Endothelial cell of umbilical vein (primary cell): ENCODE measurements around the gene WDR89. TPM values are rescaled to one million over a fixed set of nuclear protein-coding genes. Genes with fewer than 3 reads are reported as not detected.

Experiments
- BruUV-seq: library from RNA; stranded (reverse); fragments of 400-500 nt; replicated peaks from 2 replicates; lab custom pipeline; 2021; lab: Mats Ljungman, UMichigan
- CTCF ChIA-PET: fragments of 300-600, 350-600 bp; sonication (Branson Sonifier 250); formaldehyde crosslinking; loops from one replicate; lab custom pipeline; 2021; ENCODE audit warnings: antibody characterized with exemption, inconsistent platforms; lab: Charles Lee
- POLR2A ChIA-PET: fragments of 300-600, 350-600 bp; sonication (Branson Sonifier 250); formaldehyde crosslinking; loops from one replicate; lab custom pipeline; 2021; ENCODE audit warnings: antibody characterized with exemption, inconsistent platforms; lab: Charles Lee
- DNase-seq: peaks from one replicate; pipeline ENCODE4 v3.0.0-alpha.2; 2011; ENCODE audit warnings: low read depth, low spot score
- FAIRE-seq: peaks from 2 replicates; lab custom pipeline; 2011; peaks lifted over from hg19 to GRCh38; lab: Jason Lieb, UNC
- H2AFZ ChIP-seq: 2 replicates; pipeline ENCODE4 v1.6.0; 2012; ENCODE audit warnings: low read depth, low read length, control low read depth, inconsistent platforms
- H3K27ac ChIP-seq: 2 replicates; pipeline ENCODE4 v1.5.1; 2011; ENCODE audit warnings: low read depth, mild to moderate bottlenecking, control low read depth, low read length, moderate library complexity; ENCODE audit not compliant: insufficient read depth
- H3K27me3 ChIP-seq, 2 experiments: 2 replicates each; pipeline versions ENCODE4 v1.6.0 to v1.6.1; 2011; ENCODE audit warnings: low read length in 2 of 2, mixed read lengths in 1 of 2; ENCODE audit not compliant: control insufficient read depth in 2 of 2, insufficient read depth in 2 of 2
- H3K36me3 ChIP-seq, 2 experiments: 2 replicates in 1 of 2; 3 replicates in 1 of 2; pipeline ENCODE4 v1.5.1; 2011; ENCODE audit warnings: low read length in 2 of 2, mild to moderate bottlenecking in 1 of 2, moderate library complexity in 1 of 2; ENCODE audit not compliant: control insufficient read depth in 2 of 2, insufficient read depth in 2 of 2; ENCODE audit errors: extremely low read depth in 1 of 2
- H3K4me1 ChIP-seq: 3 replicates; pipeline ENCODE4 v1.5.1; 2011; ENCODE audit warnings: mild to moderate bottlenecking, low read length; ENCODE audit not compliant: control insufficient read depth, insufficient read depth; ENCODE audit errors: extremely low read depth
- H3K4me2 ChIP-seq: 2 replicates; pipeline ENCODE4 v1.6.1; 2011; ENCODE audit warnings: low read length, control low read depth, mixed read lengths; ENCODE audit not compliant: insufficient read depth
- H3K4me3 ChIP-seq, 3 experiments: fragments of 200-600 bp in 1 of 3; sonication (generic), shearing (Covaris generic) in 1 of 3; replicated peaks in 1 of 3; 2 replicates each; pipeline ENCODE4 v1.5.1; 2011 to 2016; ENCODE audit warnings: control low read depth in 3 of 3, low read length in 3 of 3, mild to moderate bottlenecking in 2 of 3, inconsistent platforms in 1 of 3, low read depth in 1 of 3, moderate library complexity in 1 of 3; ENCODE audit not compliant: insufficient read depth in 1 of 3
- H3K79me2 ChIP-seq: 2 replicates; pipeline ENCODE4 v1.6.0; 2012; ENCODE audit warnings: low read length, inconsistent platforms; ENCODE audit not compliant: control insufficient read depth, insufficient read depth
- H3K9ac ChIP-seq: replicated peaks from 2 replicates; pipeline ENCODE3; 2011; ENCODE audit warnings: low read length, control low read depth; ENCODE audit not compliant: insufficient read depth; ENCODE audit errors: extremely low read depth
- H3K9me1 ChIP-seq: replicated peaks from 3 replicates; pipeline ENCODE4 v1.6.0; 2011; ENCODE audit warnings: mild to moderate bottlenecking, low read length; ENCODE audit not compliant: control insufficient read depth, insufficient read depth; ENCODE audit errors: extremely low read depth
- H3K9me3 ChIP-seq: replicated peaks from 2 replicates; pipeline ENCODE4 v1.5.1; 2012; ENCODE audit warnings: low read length, inconsistent platforms; ENCODE audit not compliant: control insufficient read depth, insufficient read depth
- H4K20me1 ChIP-seq: replicated peaks from 2 replicates; pipeline ENCODE3; 2011; ENCODE audit warnings: mild to moderate bottlenecking, low read length; ENCODE audit not compliant: control insufficient read depth, insufficient read depth; ENCODE audit errors: extremely low read depth
- CTCF ChIP-seq, 2 donors: IDR thresholded peaks; 1 replicate in 1 of 2; 2 replicates in 1 of 2; pipeline ENCODE4 v1.5.1; 2011; ENCODE audit warnings: low read length in 2 of 2, mild to moderate bottlenecking in 2 of 2, moderate library complexity in 2 of 2, control low read depth in 1 of 2, inconsistent platforms in 1 of 2, low read depth in 1 of 2; ENCODE audit not compliant: insufficient read depth in 1 of 2; ENCODE audit errors: extremely low read depth in 1 of 2
- EZH2 ChIP-seq: IDR thresholded peaks from 2 replicates; pipeline ENCODE4 v1.6.1; 2012; ENCODE audit warnings: borderline replicate concordance, low read depth, mild to moderate bottlenecking, moderate library complexity, low read length, inconsistent platforms; ENCODE audit not compliant: severe bottlenecking
- FOS ChIP-seq: IDR thresholded peaks from 2 replicates; pipeline ENCODE4 v1.6.1; 2011; ENCODE audit warnings: mild to moderate bottlenecking, low read length, moderate library complexity, borderline replicate concordance; ENCODE audit not compliant: insufficient read depth
- GATA2 ChIP-seq: IDR thresholded peaks from 2 replicates; pipeline ENCODE4 v1.7.0; 2011; ENCODE audit warnings: low read depth, mild to moderate bottlenecking, moderate library complexity, mixed read lengths, low read length; ENCODE audit not compliant: insufficient read length, insufficient read depth
- JUN ChIP-seq: IDR thresholded peaks from 2 replicates; pipeline ENCODE4 v1.6.1; 2011; ENCODE audit warnings: borderline replicate concordance, low read depth; ENCODE audit not compliant: insufficient read length, insufficient read depth
- MYC ChIP-seq: IDR thresholded peaks from one replicate; pipeline ENCODE4 v1.6.1; 2011; ENCODE audit warnings: mild to moderate bottlenecking, low read depth, low read length
- POLR2A ChIP-seq: IDR thresholded peaks from 2 replicates; pipeline ENCODE4 v1.6.1; 2012; ENCODE audit warnings: low read depth, mild to moderate bottlenecking, control low read depth, low read length
- POLR2AphosphoS5 ChIP-seq: IDR thresholded peaks from 2 replicates; pipeline ENCODE4 v1.6.1; 2012; ENCODE audit warnings: low read depth, mild to moderate bottlenecking, control low read depth, low read length, moderate library complexity; ENCODE audit not compliant: insufficient read depth
- dilution Hi-C: fragments of 300-500 bp; cut with MboI; formaldehyde crosslinking; loops from one replicate; pipeline ENCODE4 v1.15.0; 2019; ENCODE audit warnings: low sequenced_read_pairs; ENCODE audit not compliant: extremely low pct_ligation_motif_present
- intact Hi-C: fragments of 100-400 bp; cut with micrococcal nuclease; formaldehyde crosslinking; loops from one replicate; pipeline ENCODE4 v1.10.0; 2022
- polyA plus RNA-seq, 4 experiments: library from polyadenylated mRNA; depleted of rRNA in 3 of 4; stranded (reverse) in 3 of 4; unstranded in 1 of 4; fragments of >200 nt; gene quantifications; 2 replicates each; pipeline versions ENCODE4 v1.2.1 to v1.2.3, GENCODE V29; 2011 to 2012; ENCODE audit warnings: missing spikeins in 1 of 4
- total RNA-seq: library from RNA; stranded (reverse); gene quantifications from 2 replicates; pipeline ENCODE4 v1.2.3, GENCODE V29; 2021
- TF ChIP-seq, protein P1 (sequence below): IDR thresholded peaks from 2 replicates; pipeline ENCODE4 v1.6.1; 2011; ENCODE audit not compliant: insufficient read depth, insufficient read length

The WDR89 gene
- total and polyA plus RNA-seq, 2 donors (not counting 3 experiments of a cell fraction or from before 2014, with no cell fraction given): 3.5 to 10.7 TPM

DNA sequence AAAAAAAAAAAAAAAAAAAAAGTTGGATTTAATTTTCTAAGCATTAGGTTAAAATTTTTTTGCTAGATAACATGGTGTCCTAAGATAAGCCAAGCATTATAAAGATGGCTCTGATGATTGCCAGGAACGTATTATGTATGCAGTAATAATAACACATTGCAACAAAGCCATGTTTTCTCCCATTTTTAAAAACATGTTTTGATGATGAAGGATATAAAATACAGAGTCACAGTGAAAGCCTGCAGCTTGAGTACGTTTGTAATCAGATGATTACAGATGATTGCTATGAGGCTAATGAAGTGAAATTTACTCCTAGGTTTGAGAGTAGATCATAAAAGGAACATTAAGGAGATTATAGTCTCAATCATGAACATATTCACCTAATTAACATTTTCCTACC, 13.3 kb upstream of the WDR89 start:
- no peaks in the 10 kb centered on the region for H3K9me3 ChIP-seq
- BruUV-seq: no TSS peak
- ChIA-PET CTCF (interaction anchor here (0.6 kb wide), 1 partner anchor 21 kb away, joined by 3 read pairs; no protein-coding TSS in a partner anchor), POLR2A (interaction anchor here (0.7 kb wide), 1 partner anchor 14 kb away, joined by 7 read pairs; no protein-coding TSS in a partner anchor)
- no peak for FAIRE-seq
- H3K36me3 ChIP-seq: no peaks in the 10 kb centered on the region
- H3K27ac ChIP-seq: no peak overlapping the region
- no peak overlapping the region for H2AFZ ChIP-seq
- no peak overlapping the region for H3K4me2 ChIP-seq
- no peak overlapping the region for H3K9ac ChIP-seq
- TF ChIP-seq MYC: no peak
- TF ChIP-seq CTCF (IDR thresholded peaks at IDR 0.05; ENCODE audit: extremely low read depth in 1 of 2, insufficient read depth in 1 of 2, low read depth in 1 of 2, low read length in 2 of 2): no peak
- TF ChIP-seq JUN: no peak
- TF ChIP-seq EZH2: no peak
- TF ChIP-seq GATA2: no peak
- TF ChIP-seq, protein P1, sequence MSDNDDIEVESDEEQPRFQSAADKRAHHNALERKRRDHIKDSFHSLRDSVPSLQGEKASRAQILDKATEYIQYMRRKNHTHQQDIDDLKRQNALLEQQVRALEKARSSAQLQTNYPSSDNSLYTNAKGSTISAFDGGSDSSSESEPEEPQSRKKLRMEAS: no peak
- TF ChIP-seq FOS: no peak
- TF ChIP-seq POLR2A: no peak
- TF ChIP-seq POLR2AphosphoS5: no peak
- dilution Hi-C loops: no loop called here
- H3K4me3 ChIP-seq: no peak overlapping the region
- H3K9me1 ChIP-seq: no peaks in the 10 kb centered on the region
- H3K4me1 ChIP-seq: no peaks in the 10 kb centered on the region
- no peak for DNase-seq
- H3K27me3 ChIP-seq: no peaks in the 10 kb centered on the region
- intact Hi-C loops: no loop called here
- no peaks in the 10 kb centered on the region for H4K20me1 ChIP-seq
- no peaks in the 10 kb centered on the region for H3K79me2 ChIP-seq
